ENCODE data around the gene INPP5K.
"Not testable (repeated sequence)": the region's sequence is repeated elsewhere in the genome, so short reads cannot be mapped to it uniquely, and the experiment has no call there.

Gene INPP5K

GRCh38 chr17:1529863-1530262 lies 13.5 kb upstream of the INPP5K start:
- TF ChIP-seq GLIS3 (CRISPR knock-in tag; IDR thresholded peaks at IDR 0.05): no peak
- TF ChIP-seq SNAI2 (CRISPR knock-in tag; IDR thresholded peaks at IDR 0.05): no peak
- no peak for TF ChIP-seq BACH2 (CRISPR knock-in tag; IDR thresholded peaks at IDR 0.05; ENCODE audit: borderline replicate concordance)
- no peak for TF ChIP-seq TCF4 (CRISPR knock-in tag; IDR thresholded peaks at IDR 0.05; ENCODE audit: borderline replicate concordance)
- TF ChIP-seq, protein P1, sequence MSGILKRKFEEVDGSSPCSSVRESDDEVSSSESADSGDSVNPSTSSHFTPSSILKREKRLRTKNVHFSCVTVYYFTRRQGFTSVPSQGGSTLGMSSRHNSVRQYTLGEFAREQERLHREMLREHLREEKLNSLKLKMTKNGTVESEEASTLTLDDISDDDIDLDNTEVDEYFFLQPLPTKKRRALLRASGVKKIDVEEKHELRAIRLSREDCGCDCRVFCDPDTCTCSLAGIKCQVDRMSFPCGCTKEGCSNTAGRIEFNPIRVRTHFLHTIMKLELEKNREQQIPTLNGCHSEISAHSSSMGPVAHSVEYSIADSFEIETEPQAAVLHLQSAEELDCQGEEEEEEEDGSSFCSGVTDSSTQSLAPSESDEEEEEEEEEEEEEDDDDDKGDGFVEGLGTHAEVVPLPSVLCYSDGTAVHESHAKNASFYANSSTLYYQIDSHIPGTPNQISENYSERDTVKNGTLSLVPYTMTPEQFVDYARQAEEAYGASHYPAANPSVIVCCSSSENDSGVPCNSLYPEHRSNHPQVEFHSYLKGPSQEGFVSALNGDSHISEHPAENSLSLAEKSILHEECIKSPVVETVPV (CRISPR knock-in tag; IDR thresholded peaks at IDR 0.05): no peak
- TF ChIP-seq, protein P2, sequence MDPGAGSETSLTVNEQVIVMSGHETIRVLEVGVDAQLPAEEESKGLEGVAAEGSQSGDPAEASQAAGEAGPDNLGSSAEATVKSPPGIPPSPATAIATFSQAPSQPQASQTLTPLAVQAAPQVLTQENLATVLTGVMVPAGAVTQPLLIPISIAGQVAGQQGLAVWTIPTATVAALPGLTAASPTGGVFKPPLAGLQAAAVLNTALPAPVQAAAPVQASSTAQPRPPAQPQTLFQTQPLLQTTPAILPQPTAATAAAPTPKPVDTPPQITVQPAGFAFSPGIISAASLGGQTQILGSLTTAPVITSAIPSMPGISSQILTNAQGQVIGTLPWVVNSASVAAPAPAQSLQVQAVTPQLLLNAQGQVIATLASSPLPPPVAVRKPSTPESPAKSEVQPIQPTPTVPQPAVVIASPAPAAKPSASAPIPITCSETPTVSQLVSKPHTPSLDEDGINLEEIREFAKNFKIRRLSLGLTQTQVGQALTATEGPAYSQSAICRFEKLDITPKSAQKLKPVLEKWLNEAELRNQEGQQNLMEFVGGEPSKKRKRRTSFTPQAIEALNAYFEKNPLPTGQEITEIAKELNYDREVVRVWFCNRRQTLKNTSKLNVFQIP (CRISPR knock-in tag; IDR thresholded peaks at IDR 0.05; ENCODE audit: borderline replicate concordance, low read depth): no peak
- no peak for TF ChIP-seq ESRRG (CRISPR knock-in tag; IDR thresholded peaks at IDR 0.05)
- no peak for TF ChIP-seq TOX (CRISPR knock-in tag; IDR thresholded peaks at IDR 0.05; ENCODE audit: borderline replicate concordance)
- no peak for TF ChIP-seq PPARA (CRISPR knock-in tag; IDR thresholded peaks at IDR 0.05; ENCODE audit: borderline replicate concordance)
- TF ChIP-seq ZFP30 (CRISPR knock-in tag; IDR thresholded peaks at IDR 0.05): no peak
- TF ChIP-seq ZC3H10 (CRISPR knock-in tag; IDR thresholded peaks at IDR 0.05): no peak
- TF ChIP-seq, protein P3, sequence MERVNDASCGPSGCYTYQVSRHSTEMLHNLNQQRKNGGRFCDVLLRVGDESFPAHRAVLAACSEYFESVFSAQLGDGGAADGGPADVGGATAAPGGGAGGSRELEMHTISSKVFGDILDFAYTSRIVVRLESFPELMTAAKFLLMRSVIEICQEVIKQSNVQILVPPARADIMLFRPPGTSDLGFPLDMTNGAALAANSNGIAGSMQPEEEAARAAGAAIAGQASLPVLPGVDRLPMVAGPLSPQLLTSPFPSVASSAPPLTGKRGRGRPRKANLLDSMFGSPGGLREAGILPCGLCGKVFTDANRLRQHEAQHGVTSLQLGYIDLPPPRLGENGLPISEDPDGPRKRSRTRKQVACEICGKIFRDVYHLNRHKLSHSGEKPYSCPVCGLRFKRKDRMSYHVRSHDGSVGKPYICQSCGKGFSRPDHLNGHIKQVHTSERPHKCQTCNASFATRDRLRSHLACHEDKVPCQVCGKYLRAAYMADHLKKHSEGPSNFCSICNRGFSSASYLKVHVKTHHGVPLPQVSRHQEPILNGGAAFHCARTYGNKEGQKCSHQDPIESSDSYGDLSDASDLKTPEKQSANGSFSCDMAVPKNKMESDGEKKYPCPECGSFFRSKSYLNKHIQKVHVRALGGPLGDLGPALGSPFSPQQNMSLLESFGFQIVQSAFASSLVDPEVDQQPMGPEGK (CRISPR knock-in tag; IDR thresholded peaks at IDR 0.05; ENCODE audit: borderline replicate concordance): no peak
- no peak for TF ChIP-seq ZNF70 (CRISPR knock-in tag; IDR thresholded peaks at IDR 0.05)
- no peak for TF ChIP-seq RARB (CRISPR knock-in tag; IDR thresholded peaks at IDR 0.05)
- TF ChIP-seq ZNF8 (CRISPR knock-in tag; IDR thresholded peaks at IDR 0.05): no peak
- TF ChIP-seq ISL1 (CRISPR knock-in tag; IDR thresholded peaks at IDR 0.05): no peak
- TF ChIP-seq CSDC2 (CRISPR knock-in tag; IDR thresholded peaks at IDR 0.05): no peak
- no peak for TF ChIP-seq CREB5 (CRISPR knock-in tag; IDR thresholded peaks at IDR 0.05; ENCODE audit: low read depth)
- no peak for TF ChIP-seq ZFP3 (CRISPR knock-in tag; IDR thresholded peaks at IDR 0.05)
- ATAC-seq: no peak

- not testable (repeated sequence) for ATAC-seq
Measured at GRCh38 chr17:1526876-1527275, 10.5 kb upstream of the INPP5K start.

DNA sequence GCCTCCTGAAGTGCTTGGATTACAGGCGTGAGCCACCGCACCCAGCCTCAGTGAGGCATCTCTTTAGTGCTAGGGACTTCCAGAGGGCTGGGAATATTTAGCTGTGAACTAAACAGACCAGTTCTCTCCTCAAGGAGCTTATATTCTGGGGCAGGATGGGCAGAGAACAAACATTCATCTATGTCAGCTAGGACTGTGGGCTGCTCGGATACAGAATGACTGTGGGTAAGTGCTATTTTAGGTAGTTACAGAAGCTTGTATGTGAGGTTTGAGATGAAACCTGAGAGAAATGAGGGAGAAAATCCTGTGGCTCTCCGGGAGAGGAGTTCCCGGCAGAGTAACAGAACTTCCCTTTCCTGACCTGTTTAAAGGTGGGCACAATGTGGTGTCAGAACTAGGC lies 6.2 kb upstream of the INPP5K start:
- ATAC-seq: no peak

More for the DNA sequence above, 6.2 kb upstream of the INPP5K start:
- no peak for TF ChIP-seq RARB (CRISPR knock-in tag; IDR thresholded peaks at IDR 0.05)
- TF ChIP-seq ZNF565 (CRISPR knock-in tag; conservative IDR thresholded peaks at IDR 0.05; ENCODE audit: low read depth): no peak
- TF ChIP-seq, protein P3 (CRISPR knock-in tag; IDR thresholded peaks at IDR 0.05; ENCODE audit: borderline replicate concordance): no peak
- TF ChIP-seq BACH2 (CRISPR knock-in tag; IDR thresholded peaks at IDR 0.05; ENCODE audit: borderline replicate concordance): no peak
- no peak for TF ChIP-seq SNAI2 (CRISPR knock-in tag; IDR thresholded peaks at IDR 0.05)
- no peak for TF ChIP-seq GLIS3 (CRISPR knock-in tag; IDR thresholded peaks at IDR 0.05)
- no peak for TF ChIP-seq ARNTL (CRISPR knock-in tag; IDR thresholded peaks at IDR 0.05; ENCODE audit: borderline replicate concordance, low read depth)
- no peak for TF ChIP-seq ZC3H10 (CRISPR knock-in tag; IDR thresholded peaks at IDR 0.05)
- no peak for TF ChIP-seq ZFP30 (CRISPR knock-in tag; IDR thresholded peaks at IDR 0.05)
- TF ChIP-seq ZNF8 (CRISPR knock-in tag; IDR thresholded peaks at IDR 0.05): no peak
- TF ChIP-seq OSR1 (CRISPR knock-in tag; IDR thresholded peaks at IDR 0.05): no peak
- TF ChIP-seq, protein P2 (CRISPR knock-in tag; IDR thresholded peaks at IDR 0.05; ENCODE audit: borderline replicate concordance, low read depth): no peak
- TF ChIP-seq PPARA (CRISPR knock-in tag; IDR thresholded peaks at IDR 0.05; ENCODE audit: borderline replicate concordance): no peak
- TF ChIP-seq, protein P1 (CRISPR knock-in tag; IDR thresholded peaks at IDR 0.05): no peak
- TF ChIP-seq ISL1 (CRISPR knock-in tag; IDR thresholded peaks at IDR 0.05): no peak
- no peak for TF ChIP-seq TOX (CRISPR knock-in tag; IDR thresholded peaks at IDR 0.05; ENCODE audit: borderline replicate concordance)
- TF ChIP-seq ZNF70 (CRISPR knock-in tag; IDR thresholded peaks at IDR 0.05): no peak
- no peak for TF ChIP-seq TCF4 (CRISPR knock-in tag; IDR thresholded peaks at IDR 0.05; ENCODE audit: borderline replicate concordance)
